ENCODE measurements around the gene RNPS1.

Gene RNPS1

DNA sequence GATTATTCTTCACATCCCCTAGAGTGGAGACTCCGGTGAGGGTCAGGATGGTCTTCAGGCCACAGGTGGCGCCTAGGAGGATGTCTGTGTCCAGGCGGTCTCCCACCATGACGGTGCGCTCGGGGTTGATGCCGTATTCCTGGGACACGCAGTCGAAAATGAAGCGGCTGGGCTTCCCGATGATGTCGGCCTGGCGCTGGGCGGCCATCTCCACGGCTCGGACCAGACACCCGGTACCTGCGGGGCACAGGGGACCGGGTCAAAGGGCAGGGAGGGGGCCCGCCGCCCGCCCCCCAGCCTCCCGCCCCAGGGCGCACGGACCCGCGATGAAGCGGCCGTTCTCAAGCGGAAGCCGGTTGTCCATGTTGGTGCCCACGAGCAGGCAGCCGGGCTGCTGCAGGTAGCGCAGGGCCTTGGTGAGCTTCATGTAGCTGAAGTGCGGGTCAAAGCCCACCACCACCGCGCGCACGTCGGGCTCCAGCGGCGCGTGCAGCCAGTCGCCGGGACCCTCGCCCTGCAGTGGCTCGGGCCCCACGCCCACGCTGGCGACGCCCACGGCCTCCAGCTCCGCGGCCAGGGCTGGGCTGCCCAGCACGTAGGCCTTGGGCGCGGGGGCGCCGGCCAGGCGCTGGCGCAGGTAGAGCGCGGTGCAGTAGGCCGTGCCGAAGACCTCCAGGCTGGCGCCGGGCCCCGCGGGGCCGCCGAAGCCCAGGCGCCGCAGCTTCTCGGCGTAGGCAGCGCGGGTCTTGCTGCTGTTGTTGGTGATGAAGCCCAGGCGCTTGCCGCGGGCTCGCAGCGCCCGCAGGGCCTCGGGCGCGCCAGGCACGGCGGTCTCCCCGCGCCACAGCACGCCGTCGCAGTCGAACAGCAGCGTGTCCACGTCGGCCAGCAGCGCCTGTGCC is 53.9 kb downstream of the RNPS1 start:
- no peak for DNase-seq (ENCODE audit: low spot score)

DNA sequence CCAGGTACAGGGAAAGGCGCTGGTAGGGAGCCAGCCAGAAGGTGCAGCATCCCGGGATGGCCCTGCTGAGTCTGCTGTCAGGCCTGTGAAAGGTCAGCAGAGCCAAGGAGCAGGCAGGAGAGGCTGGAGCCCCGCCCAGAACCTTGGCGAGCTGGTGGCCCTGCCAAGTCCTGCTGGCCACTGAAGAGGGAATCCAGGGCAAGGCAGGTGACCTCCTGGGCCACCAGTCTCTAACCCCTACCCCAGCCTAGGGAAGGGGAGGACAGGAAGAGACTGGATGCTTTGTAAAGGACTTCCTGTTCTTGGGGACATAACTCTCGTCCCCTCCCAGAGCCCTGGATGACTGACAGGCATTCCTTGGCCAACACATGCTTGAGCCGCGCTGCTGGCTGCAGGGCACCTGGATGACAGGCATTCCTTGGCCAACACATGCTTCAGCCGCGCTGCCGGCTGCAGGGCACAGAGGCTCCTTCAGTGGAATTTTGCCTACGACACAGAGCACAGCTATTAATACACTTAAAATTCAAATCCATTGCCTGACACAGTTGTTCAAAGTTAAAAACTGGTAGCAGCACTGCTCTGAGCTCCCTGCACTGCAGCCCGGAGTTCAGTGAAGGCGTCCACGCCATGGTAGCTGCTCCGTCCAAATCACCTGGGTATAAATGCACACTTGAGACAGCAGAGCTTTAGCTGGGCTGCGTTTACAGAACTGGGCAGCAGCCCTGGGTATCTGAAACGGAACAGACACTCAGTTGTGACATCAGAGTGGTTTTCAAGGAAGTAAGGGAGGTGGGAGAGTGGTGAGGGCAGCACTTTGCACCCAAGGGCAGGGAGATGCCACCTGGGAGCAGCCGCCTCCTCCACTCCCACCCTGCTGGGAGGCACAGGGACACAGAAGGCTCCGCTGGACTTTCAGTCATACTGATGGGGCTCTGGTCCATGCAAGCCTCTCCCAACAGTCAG is 55.3 kb downstream of the RNPS1 start:
- DNase-seq (ENCODE audit: low spot score): no peak

DNA sequence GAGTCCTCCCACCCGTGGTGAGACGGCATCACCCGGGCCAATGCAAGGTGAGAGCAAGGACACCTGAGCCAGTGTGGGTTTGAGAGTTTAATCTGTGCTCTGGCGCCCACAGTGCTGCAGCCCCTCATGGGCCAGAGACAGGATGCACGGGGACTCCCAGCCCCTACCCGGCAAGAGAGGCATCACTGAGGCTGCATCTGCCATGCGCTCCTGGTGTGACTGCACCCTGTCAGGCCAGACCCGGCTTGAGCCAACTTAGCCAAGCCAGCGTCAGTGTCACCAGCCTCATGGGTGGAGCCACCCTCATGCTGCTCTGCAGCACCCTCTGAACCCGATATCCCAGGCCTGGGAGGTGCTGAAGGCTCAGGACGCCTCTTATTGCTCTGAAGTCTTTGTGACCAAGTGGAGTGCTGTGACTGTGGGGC is 56.0 kb downstream of the RNPS1 start:
- no peak for DNase-seq (ENCODE audit: low spot score)

DNA sequence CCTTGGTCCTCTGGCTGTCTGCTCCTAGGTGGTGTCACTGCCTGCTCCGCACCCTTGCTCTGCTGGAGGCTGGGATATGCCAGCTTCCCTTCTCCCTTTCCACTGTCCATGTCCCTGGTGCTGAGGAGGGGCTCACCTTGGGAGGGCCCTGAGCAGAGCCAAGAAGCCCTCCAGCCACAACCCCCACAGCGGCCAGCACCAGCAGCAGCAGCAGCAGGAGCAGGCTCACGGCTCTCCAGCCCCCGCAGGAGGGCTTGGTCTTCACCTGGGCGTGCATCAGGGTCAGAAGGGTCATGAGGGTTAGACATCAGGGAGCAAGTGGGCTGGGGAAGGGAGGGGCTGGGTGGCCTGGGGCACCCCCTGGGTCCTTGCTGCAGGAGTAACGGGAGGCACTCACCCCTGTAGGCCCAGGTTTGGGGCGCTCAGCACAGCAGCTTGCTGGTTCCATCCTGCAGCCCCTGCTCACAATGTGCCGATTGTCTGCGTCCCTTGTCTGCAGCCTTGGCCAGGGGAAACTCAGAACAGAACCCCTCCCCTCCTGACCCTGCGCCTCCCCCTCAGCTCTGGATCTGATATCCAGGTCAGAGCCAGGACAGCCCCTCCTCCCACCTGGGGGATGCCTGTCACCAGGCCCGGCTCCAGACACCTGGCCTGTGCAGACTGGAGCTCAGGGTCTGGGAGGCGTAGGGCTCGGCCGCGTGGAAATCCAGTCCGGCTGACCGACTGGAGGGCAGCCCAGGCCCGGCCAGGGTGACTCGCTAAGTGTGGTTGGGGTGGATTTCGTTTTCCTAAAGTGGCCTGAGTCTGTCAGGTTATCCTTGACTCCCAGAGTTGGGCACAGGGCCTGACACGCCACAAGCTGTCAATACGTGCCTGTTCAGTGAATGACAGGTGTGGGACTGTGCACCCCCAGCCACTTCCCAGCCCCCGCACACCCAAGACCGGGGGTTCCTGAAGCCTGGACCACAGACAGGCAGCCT is 57.2 kb downstream of the RNPS1 start, which contains the start of gene BRICD5:
Gene BRICD5 (minus strand): TSS at position 478 of the 980 bp plus-strand sequence. CDS start 30 bp downstream, at position 448.
- DNase-seq (ENCODE audit: low spot score): no peak

DNA sequence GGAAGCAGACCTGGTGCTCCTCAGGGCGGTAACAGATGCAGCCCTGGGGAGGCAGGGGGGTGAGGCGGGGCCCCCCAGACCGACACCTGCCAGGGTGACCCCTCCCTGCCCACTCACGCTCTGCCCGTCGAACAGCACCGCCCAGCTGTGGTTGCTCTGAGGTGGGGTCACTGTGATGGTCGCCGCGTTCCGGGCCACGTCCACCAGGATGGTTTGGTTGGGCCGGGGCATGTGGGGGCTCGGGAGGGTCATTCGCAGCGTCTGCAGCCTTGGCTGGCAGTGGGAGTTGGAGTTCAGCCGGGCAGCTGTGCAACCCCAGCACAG is 58.0 kb downstream of the RNPS1 start:
- DNase-seq (ENCODE audit: low spot score): no peak

DNA sequence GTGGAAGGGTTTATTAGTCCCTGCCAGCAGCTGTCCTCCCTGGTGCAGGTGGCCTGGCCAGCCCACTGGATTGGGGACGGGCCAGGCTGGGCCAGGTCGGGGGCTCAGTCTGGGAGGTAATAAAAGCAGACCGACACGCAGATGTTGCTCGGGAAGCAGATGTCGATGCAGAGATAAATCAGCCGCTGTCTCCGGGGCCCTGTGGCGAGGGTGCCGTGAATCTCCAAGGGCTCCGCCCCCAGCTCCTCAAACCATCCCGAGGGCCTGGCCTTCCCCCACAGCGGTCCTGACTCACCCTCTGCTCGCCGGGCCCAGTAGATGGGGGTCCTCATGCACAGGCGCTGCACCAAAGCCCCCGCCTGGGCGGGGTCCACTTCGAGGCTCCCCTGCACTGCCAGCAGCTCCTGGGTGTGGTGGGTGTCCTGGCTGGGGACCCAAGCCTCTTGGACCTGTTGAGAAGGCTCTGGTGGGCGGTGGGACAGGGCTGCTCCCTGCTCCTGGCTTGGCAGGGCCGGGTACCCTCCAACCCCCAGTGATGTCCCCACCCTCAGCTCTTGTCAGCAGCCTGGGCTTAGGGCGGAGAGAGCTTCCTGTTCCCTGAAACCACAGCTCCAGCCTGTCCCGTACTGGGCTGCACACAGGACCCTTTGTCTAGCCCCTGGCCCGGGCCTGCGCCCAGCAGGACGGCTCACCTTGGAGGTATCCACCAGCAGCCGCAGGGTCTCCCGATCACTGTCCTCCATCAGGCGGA is 58.5 kb downstream of the RNPS1 start:
- DNase-seq (ENCODE audit: low spot score): no peak

DNA sequence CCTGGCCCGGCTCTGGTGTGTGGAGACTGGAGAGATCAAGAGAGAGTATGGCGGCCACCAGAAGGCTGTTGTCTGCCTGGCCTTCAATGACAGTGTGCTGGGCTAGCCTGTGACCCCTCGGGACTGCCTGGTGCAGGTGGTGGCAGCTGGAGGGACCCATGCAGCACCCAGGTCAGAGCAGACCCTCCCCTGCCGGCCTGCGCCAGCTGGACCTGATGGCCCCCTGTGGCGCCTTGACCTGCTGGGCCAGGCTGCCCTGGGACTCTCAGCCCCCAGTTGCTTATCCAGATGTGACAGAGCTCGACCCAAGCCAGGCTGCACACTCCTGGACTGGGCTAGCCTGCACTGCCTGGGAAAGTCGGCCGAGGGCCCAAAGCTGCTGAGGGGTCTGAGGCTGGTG is 59.2 kb downstream of the RNPS1 start:
- no peak for DNase-seq (ENCODE audit: low spot score)

DNA sequence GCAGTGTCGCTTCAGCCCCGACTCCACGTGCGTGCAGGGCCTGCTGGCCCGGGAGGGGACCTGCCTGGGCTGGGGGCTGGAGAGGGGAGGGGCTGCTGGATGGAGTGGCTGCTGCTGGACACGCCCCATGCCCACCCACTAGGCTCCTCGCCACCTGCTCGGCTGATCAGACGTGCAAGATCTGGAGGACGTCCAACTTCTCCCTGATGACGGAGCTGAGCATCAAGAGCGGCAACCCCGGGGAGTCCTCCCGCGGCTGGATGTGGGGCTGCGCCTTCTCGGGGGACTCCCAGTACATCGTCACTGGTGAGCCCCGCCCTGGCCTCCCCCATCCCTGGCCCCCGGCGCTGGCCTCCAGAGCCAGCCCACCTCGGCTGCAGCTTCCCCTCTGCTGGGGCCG is 59.6 kb downstream of the RNPS1 start:
- no peak for DNase-seq (ENCODE audit: low spot score)

DNA sequence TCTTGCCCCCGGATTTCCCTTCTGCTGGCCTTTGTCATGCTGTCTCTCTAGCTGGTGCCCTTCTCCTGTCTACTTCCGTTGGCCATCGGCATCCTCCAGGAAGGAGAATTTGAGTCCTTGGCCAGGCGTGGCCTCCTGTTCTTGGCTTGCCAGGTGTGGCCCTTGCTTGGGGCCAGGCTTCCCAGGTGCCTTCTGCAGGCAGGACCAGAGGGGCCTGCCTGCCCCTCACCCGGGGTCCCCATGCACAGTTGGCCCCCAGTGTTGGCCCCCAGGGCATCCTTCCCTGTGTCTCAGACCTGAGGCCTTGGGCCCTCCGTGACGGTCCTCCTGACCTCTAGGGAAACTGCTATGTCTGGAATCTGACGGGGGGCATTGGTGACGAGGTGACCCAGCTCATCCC is 60.1 kb downstream of the RNPS1 start:
- no peak for DNase-seq (ENCODE audit: low spot score)

DNA sequence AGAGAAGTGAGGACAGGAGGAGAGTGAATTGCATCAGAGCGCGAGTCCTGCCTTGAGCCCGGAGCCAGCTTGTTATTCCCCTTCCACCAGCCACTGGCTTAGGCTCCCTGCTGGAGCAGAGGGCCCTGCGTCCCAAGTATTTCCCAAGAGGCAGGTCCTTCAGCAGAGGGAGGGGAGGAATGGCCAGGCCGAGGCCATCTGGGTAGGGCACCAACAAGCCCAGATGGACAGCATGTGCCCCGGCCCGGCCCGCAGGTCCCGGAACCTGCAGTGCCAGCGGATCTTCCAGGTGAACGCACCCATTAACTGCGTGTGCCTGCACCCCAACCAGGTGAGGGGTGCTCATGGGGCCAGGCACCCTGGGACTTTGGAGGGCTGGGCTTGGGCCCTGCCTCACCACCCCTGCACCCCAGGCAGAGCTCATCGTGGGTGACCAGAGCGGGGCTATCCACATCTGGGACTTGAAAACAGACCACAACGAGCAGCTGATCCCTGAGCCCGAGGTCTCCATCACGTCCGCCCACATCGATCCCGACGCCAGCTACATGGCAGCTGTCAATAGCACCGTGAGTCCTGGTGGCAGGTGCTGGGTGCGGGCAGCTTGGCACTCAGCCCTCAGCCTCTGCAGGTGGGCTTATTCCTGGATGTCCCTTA is 61.0 kb downstream of the RNPS1 start:
- DNase-seq (ENCODE audit: low spot score): no peak

DNA sequence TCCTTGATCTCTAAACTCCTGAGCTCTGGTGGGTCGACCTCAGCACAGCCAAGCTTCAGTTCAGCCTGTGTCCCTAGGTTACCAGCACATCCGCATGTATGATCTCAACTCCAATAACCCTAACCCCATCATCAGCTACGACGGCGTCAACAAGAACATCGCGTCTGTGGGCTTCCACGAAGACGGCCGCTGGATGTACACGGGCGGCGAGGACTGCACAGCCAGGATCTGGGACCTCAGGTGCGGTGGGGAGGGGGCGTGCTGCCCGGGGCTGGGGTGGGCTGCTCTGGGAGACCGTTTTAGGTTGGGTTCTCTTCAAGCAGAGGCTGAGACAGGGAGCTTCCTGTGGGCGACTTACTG is 61.5 kb downstream of the RNPS1 start:
- no peak for DNase-seq (ENCODE audit: low spot score)

DNA sequence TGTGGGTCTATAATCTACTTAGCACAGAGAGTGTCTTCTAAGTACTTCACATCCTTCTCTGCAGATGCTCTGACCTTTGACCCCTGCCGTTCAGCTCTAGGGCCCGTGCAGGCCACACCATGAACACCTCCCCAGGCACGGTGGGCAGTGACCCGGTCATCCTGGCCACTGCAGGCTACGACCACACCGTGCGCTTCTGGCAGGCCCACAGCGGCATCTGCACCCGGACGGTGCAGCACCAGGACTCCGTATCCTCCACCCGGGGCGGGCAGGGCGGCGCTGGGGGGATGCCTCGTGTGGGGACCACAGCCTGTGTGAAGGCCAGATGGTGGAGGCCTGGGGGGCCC is 62.0 kb downstream of the RNPS1 start:
- no peak for DNase-seq (ENCODE audit: low spot score)

DNA sequence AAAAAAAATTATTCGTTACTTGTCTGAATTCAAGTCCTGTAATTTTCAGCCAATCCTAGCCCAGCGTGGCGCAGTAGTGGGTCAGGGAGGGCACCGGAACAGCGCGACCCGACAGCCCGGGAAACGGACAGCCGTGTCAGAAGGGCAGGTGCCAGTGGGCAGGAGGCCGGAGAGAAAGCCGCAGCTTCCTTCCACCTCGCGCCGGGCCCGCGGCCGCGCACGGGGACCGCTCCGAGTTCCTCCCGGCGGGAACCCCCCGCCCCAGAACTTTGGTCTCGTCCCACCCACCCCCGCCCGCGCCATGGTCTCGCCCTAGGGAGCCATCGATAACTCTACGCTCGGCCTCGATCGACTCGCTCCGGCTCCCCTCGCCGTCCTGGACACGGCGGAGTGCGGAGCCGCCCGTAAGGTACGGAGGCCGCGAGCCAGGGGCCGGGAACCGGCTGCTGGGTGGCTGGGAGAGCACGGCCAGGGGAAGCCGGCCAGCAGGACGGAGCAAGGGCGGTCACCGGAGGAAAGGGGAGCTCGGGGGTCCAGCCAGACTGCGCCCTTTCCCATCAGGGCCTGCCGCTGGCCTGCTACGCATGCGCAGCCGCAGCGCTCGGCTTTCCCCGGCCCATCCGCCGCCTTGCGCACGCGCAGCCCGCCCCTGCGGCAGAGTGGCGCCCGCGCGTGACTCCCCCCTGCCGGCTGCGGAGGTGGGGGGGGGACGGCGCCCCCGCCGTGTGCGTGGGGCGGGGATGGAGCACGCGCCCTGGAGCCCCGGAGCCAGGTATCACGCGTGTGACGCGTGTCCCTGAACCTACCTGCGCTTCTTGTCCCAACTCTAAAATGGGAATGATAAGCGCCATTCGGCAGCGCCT is 62.6 kb downstream of the RNPS1 start, which contains the start of gene MLST8:
Gene MLST8 (plus strand): TSS at position 351 of the 863 bp plus-strand sequence. CDS start 632 bp downstream, outside the sequence.
- DNase-seq (ENCODE audit: low spot score): peak; percentile 99

DNA sequence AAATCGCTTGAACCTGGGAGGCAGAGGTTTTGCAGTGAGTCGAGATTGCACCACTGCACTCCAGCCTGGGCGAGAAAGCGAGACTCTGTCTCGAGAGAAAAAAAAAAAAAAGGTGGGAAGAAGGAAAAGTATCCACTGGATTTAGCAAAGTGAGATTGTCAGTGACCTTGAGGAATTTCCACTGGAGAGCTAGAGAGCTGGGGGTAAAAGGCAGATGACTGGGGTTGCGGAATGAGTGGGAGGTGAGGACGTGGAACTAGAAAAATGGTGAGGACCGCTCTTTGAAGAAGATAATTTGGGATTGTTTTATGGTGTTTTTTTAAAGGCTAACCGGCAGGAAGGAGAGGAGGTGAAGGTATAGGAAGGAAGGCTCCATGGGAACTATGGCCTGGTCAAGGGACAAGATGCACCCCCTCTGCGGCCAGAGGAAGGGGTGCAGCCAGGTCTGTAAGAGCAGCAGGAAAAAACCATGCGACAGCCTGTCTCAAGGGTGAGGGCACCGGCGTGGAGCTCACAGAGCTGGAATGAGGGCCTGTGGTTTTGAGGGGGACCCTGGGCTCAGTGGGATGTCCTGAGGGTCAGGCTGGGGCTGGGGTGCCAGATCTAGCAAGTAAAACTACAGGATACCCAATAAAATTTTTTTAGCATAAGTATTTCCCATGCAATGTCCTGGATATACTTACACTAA is 63.4 kb downstream of the RNPS1 start:
- no peak for DNase-seq (ENCODE audit: low spot score)
